OCI-LY1 (cell line): ENCODE data around the gene DCAF12.

Experiments used
- H2AFZ ChIP-seq: fragments of 200-600 bp; sonication (generic), shearing (Covaris generic); 2 replicates; pipeline ENCODE4 v1.6.0; 2014; ENCODE audit warnings: antibody characterized with exemption, mild to moderate bottlenecking, low read length
- H3F3A ChIP-seq: fragments of 200-600 bp; sonication (generic), shearing (Covaris generic); 2 replicates; pipeline ENCODE4 v1.6.0; 2014; ENCODE audit warnings: mild to moderate bottlenecking, antibody characterized with exemption, low read length, moderate library complexity; ENCODE audit not compliant: insufficient read depth
- H3K27ac ChIP-seq: fragments of 200-600 bp; sonication (generic); 2 replicates; pipeline ENCODE4 v1.5.1; 2014; ENCODE audit warnings: low read length, mixed run types, mild to moderate bottlenecking, low read depth; ENCODE audit not compliant: poor library complexity, severe bottlenecking
- H3K27me3 ChIP-seq: fragments of 200-600 bp; sonication (generic); 2 replicates; pipeline ENCODE4 v1.6.0; 2014; ENCODE audit warnings: antibody characterized with exemption, mild to moderate bottlenecking, low read length, moderate library complexity; ENCODE audit not compliant: insufficient read depth
- H3K36me3 ChIP-seq: fragments of 200-600 bp; sonication (generic); 2 replicates; pipeline ENCODE4 v1.6.1; 2014; ENCODE audit warnings: mild to moderate bottlenecking, antibody characterized with exemption, low read length, moderate library complexity, mixed read lengths; ENCODE audit not compliant: insufficient read depth
- H3K4me1 ChIP-seq: fragments of 200-600 bp; sonication (generic); 2 replicates; pipeline ENCODE4 v1.5.1; 2014; ENCODE audit warnings: mild to moderate bottlenecking, low read length, moderate library complexity; ENCODE audit not compliant: insufficient read depth, severe bottlenecking
- H3K4me2 ChIP-seq: fragments of 200-600 bp; sonication (generic), shearing (Covaris generic); 2 replicates; pipeline ENCODE4 v1.6.1; 2014; ENCODE audit warnings: low read length
- H3K4me3 ChIP-seq: fragments of 200-600 bp; sonication (generic); 2 replicates; pipeline ENCODE4 v1.5.1; 2014; ENCODE audit warnings: low read length, low read depth, mild to moderate bottlenecking, mixed read lengths; ENCODE audit not compliant: poor library complexity, severe bottlenecking
- H3K79me2 ChIP-seq: fragments of 200-600 bp; shearing (Covaris generic); 2 replicates; pipeline ENCODE4 v1.6.1; 2016; ENCODE audit warnings: mixed run types, low read length, mixed read lengths; ENCODE audit not compliant: insufficient read depth
- H3K9ac ChIP-seq: fragments of 200-600 bp; sonication (generic), shearing (Covaris generic); 2 replicates; pipeline ENCODE4 v1.6.1; 2014; ENCODE audit warnings: mild to moderate bottlenecking, low read length, mixed read lengths
- H3K9me2 ChIP-seq: fragments of 200-600 bp; sonication (generic), shearing (Covaris generic); 2 replicates; pipeline ENCODE4 v1.6.1; 2014; ENCODE audit warnings: low read depth, mild to moderate bottlenecking, low read length, mixed read lengths
- H3K9me3 ChIP-seq: fragments of 200-600 bp; shearing (Covaris generic); 2 replicates; pipeline ENCODE4 v1.6.1; 2014; ENCODE audit warnings: low read length, mixed read lengths
- H4K20me1 ChIP-seq: fragments of 200-600 bp; sonication (generic), shearing (Covaris generic); 2 replicates; pipeline ENCODE4 v1.6.0; 2016; ENCODE audit warnings: mild to moderate bottlenecking, low read length; ENCODE audit not compliant: insufficient read depth
- EZH2 ChIP-seq: fragments of 200-600 bp; sonication (generic), shearing (Covaris generic); IDR thresholded peaks from 2 replicates; pipeline ENCODE4 v1.8.0; 2017; ENCODE audit warnings: borderline replicate concordance, mixed run types, mild to moderate bottlenecking, antibody characterized with exemption, low read length, moderate library complexity, mixed read lengths
- TF ChIP-seq, protein P1 (sequence below): fragments of 200-600 bp; sonication (generic), shearing (Covaris generic); IDR thresholded peaks from 2 replicates; pipeline ENCODE4 v1.5.1; 2017; ENCODE audit warnings: mild to moderate bottlenecking, antibody characterized with exemption, low read length, moderate library complexity, mixed read lengths

The DCAF12 gene

DNA sequence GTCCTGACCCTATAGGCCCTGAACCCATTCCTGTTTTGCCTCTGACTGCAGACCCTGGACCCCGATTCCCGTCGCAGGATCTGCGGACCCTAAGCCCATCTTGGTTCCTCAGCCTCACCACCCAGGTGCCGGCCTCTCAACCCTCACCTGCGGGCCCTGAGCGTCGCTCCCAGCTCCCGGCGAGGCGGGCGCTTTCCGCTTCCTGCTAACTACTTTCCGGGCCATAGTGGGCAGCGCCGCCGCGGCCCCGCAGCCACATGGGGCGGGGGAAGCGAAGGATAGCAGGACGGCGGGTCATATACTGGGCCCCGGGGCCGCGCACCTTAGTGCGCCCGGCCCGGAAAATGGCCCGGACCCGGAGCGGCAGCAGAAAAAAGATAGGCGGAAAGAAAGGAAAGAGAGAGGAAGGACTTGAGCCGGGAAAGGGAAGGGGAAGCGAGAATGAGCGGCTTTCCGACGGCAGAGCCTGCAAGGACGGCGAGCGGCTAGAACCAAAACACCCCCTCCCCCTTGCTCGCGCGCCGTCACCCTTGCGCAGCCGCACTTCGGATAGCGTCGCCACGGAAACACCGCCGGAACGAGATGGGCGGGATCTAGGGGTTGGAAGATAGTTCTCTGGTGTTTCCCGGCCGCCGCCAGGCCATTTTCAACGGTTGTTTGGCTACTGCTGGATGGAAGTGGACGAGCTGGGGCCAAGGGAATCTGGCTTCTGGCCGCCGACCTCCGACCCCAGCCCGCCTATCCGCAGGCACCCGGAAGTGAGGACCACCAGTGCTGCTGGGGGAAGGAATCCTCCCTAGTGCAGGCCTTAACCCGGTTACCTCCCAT is at the start of gene DCAF12:
TSS of gene DCAF12 (minus strand) at position 492 of the 828 bp plus-strand sequence. CDS start at position 225, 267 bp downstream.
- H3K4me2 ChIP-seq: peak within 1 kb of the TSS; percentile 96
- no peaks in the 10 kb centered on the region for H3K9me2 ChIP-seq
- TF ChIP-seq, protein P1, sequence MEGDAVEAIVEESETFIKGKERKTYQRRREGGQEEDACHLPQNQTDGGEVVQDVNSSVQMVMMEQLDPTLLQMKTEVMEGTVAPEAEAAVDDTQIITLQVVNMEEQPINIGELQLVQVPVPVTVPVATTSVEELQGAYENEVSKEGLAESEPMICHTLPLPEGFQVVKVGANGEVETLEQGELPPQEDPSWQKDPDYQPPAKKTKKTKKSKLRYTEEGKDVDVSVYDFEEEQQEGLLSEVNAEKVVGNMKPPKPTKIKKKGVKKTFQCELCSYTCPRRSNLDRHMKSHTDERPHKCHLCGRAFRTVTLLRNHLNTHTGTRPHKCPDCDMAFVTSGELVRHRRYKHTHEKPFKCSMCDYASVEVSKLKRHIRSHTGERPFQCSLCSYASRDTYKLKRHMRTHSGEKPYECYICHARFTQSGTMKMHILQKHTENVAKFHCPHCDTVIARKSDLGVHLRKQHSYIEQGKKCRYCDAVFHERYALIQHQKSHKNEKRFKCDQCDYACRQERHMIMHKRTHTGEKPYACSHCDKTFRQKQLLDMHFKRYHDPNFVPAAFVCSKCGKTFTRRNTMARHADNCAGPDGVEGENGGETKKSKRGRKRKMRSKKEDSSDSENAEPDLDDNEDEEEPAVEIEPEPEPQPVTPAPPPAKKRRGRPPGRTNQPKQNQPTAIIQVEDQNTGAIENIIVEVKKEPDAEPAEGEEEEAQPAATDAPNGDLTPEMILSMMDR: no peak
- no peak for TF ChIP-seq EZH2
- H3K9me3 ChIP-seq: no peaks in the 10 kb centered on the region
- peak within 1 kb of the TSS; percentile 82 for H3K4me3 ChIP-seq
- H3K27ac ChIP-seq: peak within 1 kb of the TSS; percentile 94
- no peaks in the 10 kb centered on the region for H3K27me3 ChIP-seq
- no peak within 1 kb of the TSS for H2AFZ ChIP-seq
- H3K9ac ChIP-seq: peak within 1 kb of the TSS; percentile 91
- no peaks in the 10 kb centered on the region for H4K20me1 ChIP-seq
- H3K36me3 ChIP-seq: peaks cover 38% of the 10 kb centered on the region
- H3F3A ChIP-seq: peaks cover 6% of the 10 kb centered on the region; the same call in 1 of the 2 replicates
- H3K79me2 ChIP-seq: peaks cover 40% of the 10 kb centered on the region
- peaks cover 57% of the 10 kb centered on the region for H3K4me1 ChIP-seq

DNA sequence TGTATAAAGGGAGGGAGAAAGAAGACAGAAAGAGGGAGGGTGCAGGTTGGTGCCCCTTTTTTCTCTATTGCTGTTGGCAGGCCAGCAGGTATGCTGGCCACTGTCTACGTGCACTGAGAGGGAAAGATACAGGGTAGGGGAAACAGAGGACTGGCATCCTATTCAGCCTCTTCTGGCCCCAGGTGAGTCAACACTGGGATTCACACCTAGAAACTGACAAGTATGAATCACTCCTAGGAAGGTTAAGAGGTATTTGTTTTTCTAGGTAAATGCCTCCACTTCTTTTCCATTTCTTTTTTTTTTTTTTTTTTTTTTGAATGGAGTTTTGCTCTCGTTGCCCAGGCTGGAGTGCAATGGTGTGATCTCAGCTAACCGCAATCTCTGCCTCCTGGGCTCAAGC is 49.6 kb upstream of the DCAF12 start:
- Histone ChIP-seq H3K4me2 (no peak overlapping the region), H2AFZ (no peak overlapping the region)

DNA sequence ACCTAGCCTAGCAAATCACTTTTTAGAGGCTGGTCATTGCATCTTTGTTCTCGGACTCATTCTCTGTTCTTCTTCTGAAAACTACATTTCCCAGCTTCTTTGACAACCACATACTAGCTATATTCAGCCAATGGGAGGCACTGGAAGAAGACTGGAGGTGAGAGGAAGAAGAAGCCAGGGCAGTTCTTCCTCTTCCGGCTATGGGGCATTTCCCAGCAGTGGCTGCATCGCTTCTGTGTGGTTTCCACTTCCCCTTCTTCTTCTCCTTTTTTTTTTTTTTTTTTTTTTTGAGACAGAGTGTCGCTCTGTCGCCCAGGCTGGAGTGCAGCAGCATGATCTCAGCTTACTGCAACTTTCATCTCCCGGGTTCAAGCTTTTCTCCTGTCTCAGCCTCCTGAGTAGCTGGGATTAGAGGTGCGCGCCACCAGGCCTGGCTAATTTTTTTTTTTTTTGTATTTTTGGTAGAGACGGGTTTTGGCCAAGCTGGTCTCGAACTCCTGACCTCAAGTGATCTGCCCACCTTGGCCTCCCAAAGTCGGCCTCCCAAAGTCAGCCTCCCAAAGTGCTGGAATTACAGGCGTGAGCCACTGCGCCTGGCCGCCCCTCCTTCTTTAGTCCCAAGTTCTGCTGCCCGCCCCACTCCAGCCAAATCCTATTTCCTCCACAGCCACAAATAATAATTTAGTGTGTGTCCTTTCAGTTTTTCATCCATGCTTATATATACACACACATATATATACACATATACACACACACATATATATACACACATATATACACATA is 45.4 kb upstream of the DCAF12 start:
- peak overlapping the region; percentile 41 for H3K4me3 ChIP-seq

More for the DNA sequence above, 49.6 kb upstream of the DCAF12 start:
- Histone ChIP-seq H3K79me2 (peaks cover 19% of the 10 kb centered on the region), H3K36me3 (no peaks in the 10 kb centered on the region), H3K4me1 (peaks cover 31% of the 10 kb centered on the region), H3K9ac (no peak overlapping the region), H3K27ac (no peak overlapping the region), H3K27me3 (no peaks in the 10 kb centered on the region), H3K9me3 (no peaks in the 10 kb centered on the region), H3K9me2 (no peaks in the 10 kb centered on the region), H4K20me1 (no peaks in the 10 kb centered on the region), H3F3A (no peaks in the 10 kb centered on the region), H3K4me3 (no peak overlapping the region)
- TF ChIP-seq EZH2: no peak
- TF ChIP-seq, protein P1: no peak

More for the DNA sequence above, 45.4 kb upstream of the DCAF12 start:
- H3K4me2 ChIP-seq: peak overlapping the region; percentile 54
- 0 out of 2 replicates have a peak overlapping the region, but pooled peaks have one; percentile 45 for H2AFZ ChIP-seq
- no peaks in the 10 kb centered on the region for H3K9me2 ChIP-seq
- H3K4me1 ChIP-seq: peaks cover 13% of the 10 kb centered on the region
- no peaks in the 10 kb centered on the region for H3K9me3 ChIP-seq
- peak overlapping the region; percentile 43; the same call in 1 of the 2 replicates for H3K9ac ChIP-seq
- peak overlapping the region; percentile 63 for H3K27ac ChIP-seq
- H3K36me3 ChIP-seq: no peaks in the 10 kb centered on the region
- H4K20me1 ChIP-seq: no peaks in the 10 kb centered on the region
- TF ChIP-seq EZH2: no peak
- TF ChIP-seq, protein P1: no peak
- no peaks in the 10 kb centered on the region for H3K27me3 ChIP-seq
- no peaks in the 10 kb centered on the region for H3F3A ChIP-seq
- no peaks in the 10 kb centered on the region for H3K79me2 ChIP-seq
